Measurements from ENCODE around the gene PTPRQ. TPM values are rescaled to one million over a fixed set of nuclear protein-coding genes. Genes with fewer than 3 reads are reported as not detected.

Gene PTPRQ
- total RNA-seq, 1 donor from 2014 or later: not detected

- no peak for DNase-seq
These were observed 260.4 kb downstream of the PTPRQ start for GRCh38 chr12:80704420-80704819.

- DNase-seq: no peak
These were observed 263.2 kb downstream of the PTPRQ start, which contains the start of gene MYF6 for GRCh38 chr12:80707126-80707829. Gene MYF6 (plus strand): TSS chr12:80707634. CDS start chr12:80707720, 86 bp downstream.

DNA sequence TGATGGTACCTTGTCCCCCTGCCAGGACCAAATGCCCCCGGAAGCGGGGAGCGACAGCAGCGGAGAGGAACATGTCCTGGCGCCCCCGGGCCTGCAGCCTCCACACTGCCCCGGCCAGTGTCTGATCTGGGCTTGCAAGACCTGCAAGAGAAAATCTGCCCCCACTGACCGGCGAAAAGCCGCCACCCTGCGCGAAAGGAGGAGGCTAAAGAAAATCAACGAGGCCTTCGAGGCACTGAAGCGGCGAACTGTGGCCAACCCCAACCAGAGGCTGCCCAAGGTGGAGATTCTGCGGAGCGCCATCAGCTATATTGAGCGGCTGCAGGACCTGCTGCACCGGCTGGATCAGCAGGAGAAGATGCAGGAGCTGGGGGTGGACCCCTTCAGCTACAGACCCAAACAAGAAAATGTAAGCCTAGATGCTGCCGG, 263.8 kb downstream of the PTPRQ start:
- DNase-seq: no peak

- no peak for DNase-seq
These were observed 264.4 kb downstream of the PTPRQ start for GRCh38 chr12:80708259-80708974.

DNA sequence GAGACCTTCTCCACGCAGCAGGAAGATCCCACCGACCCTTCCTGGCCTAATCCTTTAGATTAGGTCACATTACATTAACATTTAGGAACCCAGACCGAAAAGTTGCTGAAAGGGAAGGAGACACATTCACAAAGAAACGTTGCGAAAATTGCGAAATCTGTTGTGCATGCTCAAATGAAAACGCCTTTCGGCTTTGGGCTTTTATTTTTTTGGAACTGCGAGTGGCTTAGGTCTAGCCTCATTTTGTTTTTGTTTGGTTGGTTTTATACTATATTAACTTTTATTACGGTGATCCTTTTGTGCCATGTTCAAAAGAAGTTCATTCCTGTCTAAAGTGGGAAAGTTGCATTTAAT, 264.9 kb downstream of the PTPRQ start:
- DNase-seq: no peak

DNA sequence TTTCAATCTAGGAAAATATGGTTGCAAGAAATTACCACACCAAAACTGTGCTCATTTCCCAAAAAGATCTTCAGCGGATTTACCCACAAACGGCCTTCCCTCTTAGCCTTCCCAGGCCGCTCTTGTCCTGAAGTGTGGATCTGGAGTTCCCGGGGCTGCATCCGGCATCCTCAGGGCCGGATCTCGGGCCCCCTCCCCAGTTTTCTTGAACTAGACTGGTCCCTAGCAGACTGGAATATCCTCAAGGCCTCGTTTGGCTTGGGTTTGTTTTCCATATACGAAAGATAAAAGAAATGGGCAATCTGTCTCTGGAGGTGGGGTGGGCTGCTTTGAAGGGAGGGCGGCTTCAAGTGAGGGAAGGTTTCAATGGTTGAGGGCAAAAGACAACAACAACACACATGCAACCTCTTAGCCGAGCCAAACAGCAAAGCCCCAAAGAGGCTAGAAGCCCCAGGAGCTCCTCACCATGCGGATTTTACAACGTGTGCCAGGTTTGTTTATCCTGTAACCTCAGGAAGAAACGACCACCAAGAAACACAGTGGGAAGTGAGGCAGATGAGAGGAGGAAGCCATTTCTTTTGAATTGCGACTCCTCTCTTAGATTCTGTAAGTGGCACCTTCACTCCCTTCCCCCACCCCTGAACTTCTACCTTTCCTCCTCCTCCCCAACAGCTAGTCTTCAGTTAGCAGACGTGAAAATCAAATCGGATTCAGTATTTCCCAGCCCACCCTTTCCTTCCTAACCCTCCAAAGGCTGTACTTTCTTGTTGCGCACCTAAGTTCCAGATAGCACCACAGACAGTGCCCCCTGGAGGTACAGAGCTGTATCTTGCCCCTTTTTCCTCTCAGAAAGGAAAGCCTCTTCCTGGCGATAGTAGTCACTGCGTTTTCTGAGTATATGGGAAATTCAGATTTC, 266.0 kb downstream of the PTPRQ start:
- no peak for DNase-seq

DNA sequence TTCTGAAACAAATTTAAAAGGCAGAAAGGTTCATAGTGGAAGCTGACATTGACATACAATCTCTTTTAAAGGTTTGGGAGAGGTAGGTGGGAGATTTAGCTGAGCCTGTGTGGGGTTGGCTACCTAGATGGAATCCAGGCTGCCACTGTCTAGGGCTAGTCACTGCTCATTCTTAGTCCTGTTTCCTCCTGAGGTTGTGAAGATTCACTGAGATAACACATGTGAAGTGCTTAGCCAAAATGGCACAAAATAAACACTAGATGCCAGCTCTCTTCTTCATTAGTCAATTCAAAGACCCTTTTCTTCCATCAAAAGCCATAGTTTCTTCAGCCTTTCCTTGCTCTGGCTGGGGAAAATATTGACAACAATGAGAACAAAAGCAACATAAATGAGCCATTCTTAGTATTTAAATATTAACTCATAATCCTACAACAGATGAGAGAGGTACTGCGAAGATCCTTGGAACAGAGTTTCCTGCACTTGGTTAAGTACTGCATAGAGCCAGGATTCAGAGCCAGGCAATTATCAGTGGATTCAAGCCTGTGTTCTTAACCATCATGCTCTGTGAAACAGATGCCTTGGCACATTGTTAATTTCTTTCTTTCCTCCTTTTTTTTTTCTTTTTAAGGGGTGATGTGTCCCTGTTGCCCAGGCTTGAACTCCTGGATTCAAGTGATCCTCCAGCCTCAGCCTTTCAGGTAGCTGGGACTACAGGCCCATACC, 266.9 kb downstream of the PTPRQ start:
- DNase-seq: no peak

DNA sequence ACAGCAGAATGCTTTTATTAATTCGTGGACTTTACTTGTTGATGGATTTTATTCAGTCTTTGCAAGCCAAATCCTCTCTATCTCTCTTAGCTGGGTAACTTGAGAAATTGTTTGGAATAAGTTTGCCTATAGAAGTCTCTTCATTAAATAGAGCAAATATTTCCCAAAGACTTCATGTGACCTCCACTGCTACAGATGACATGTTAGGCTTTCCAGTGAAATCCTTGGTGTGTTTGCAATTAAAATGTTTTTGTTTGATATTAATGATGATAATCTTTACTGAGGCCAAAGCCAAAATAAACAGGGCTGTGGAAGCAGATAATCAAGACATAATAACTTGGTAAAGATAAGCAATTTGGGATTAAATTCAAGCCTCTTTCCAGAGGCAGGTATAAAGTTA, 267.8 kb downstream of the PTPRQ start:
- DNase-seq: no peak

DNA sequence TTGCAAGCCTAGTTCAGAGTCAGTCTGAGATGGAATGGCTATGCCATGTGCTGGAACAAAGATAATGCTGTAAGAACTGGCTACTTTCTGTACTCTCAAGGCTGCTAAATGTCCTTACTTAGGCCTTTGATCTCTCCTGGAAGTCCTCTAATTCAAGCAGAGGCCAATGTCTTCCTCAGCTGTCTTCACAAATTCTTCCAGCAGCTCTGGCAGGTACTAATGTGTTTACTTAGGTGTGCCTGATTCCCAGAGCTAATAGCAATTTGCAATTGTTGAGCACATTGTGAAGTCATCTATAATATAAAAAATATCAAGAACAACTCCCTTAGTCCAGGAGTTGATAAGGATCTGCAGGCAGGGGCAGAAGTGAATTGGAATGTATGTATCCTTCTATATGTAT, 268.8 kb downstream of the PTPRQ start:
- DNase-seq: no peak

- no peak for DNase-seq
These were observed 269.4 kb downstream of the PTPRQ start for GRCh38 chr12:80713419-80713818.

DNA sequence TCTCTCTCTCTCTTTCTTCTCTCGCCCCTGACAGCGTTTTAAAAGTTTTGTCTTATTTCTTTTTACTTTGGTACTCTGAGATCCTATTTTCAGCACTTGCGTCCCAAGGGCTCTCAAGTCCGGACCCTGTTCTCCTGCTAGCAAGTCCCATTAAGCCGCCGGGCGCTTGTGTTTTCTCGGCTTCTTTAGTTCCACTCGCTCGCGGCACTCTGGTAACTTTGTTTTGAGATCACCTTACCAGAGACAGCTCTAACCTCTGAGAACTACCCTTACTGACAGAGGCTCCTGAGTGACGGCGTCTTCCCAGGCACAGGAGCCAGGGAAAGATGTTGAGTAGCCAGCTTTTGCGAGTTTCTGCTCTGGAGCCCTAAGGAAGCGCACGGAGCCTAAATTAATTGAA, 270.0 kb downstream of the PTPRQ start:
- DNase-seq: no peak

- DNase-seq: no peak
These were observed 270.8 kb downstream of the PTPRQ start for GRCh38 chr12:80714846-80715245.

DNA sequence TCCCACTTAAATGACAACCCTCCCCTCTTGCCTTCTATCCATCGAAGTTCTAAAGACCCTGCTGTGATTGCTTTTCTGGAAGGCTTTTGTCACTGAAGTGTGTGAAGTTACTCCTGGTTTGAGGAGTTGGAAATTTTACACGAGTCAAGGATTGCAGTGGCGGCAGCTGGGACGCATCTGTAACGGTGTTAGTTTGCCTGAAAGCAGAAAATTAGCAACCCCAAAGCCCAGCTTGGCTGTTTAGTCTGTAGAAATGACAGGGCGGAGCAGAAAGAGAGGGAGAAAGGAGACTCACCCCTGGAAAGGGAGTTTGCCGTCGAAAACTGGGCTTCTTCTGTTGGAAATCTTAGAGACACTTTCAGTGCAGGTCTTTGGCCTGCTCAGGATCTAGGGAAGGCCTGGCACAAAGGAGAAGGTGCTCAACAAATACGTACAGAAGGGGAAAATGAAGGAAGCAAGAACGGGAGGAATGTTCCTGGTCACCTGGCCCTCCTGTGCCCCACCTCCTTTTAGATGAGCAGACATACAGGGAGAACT, 271.7 kb downstream of the PTPRQ start:
- DNase-seq: no peak

- DNase-seq: no peak
These were observed 272.8 kb downstream of the PTPRQ start, which contains the start of gene MYF5 for GRCh38 chr12:80716696-80717469. Gene MYF5 (plus strand): TSS chr12:80716912. CDS start chr12:80717064, 152 bp downstream.

DNA sequence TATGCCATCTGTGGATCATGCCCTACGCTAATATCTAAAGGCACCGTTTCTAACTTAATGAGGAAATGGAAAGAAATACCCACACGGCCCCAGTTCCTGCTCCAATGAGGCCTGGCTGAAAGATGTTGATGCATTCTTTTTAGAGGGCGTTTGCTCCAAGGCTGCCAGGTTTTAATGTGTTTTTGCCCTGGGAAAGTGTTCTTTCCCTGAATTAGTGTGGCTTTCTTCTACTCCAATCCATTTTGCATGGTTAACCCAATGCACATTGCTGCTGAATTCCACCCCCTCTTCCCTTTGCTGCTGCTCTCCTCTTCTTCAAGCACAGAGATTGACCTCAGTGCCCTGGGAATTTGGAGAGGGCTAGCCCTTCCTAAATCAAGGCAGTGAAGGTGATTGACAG, 273.8 kb downstream of the PTPRQ start:
- no peak for DNase-seq

DNA sequence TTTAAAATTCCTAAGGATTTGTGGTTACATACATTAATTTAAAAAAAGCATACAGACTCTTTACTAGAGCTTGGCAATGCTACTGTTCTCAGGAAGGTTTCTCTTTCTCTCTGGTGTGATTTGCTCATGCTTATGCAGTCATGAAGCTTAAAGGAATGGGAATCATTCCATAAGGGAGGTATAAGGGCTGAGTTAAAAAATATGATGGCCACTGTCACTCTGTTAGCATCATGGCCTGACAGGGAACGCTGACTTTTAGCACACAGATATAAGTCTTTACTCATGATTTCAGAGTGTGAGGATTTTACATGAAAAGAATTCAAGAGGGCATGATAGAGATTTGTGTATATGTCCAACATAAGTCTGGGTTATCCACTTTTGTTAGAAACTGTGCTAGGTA, 276.5 kb downstream of the PTPRQ start:
- DNase-seq: no peak

DNA sequence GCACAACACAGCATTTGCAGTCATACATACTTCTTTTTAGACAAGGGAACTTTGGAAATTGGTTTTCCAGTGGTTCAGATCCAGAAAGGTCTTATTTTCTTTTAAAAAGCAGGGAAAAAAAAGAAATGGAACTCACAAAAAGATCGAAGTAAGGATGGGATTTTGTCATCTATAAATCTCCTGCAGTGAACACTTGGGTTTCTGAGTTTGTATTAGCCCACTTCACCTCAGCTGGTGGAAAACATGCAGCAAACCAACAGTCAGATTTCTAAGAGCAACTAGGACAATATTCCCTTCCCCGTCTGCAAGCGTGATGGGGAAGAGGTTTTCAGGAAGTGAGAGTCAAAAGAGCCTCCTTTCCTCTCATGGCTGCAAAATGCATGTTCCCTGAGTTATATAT, 277.3 kb downstream of the PTPRQ start:
- DNase-seq: no peak

Measured in dermis blood vessel endothelial cell (primary cell).